ENCODE data around the gene RGS7. TPM values are rescaled to one million over a fixed set of nuclear protein-coding genes. Genes with fewer than 3 reads are reported as not detected.

Gene RGS7
- total and polyA plus RNA-seq, 2 of the 4 experiments (the other 2 are of a cell fraction), result 0.58 to 0.72 TPM

- intact Hi-C loops (cut with micrococcal nuclease) (no loop called here), in situ Hi-C loops (cut with MboI; ENCODE audit: low sequenced_read_pairs) (no loop called here), dilution Hi-C loops (cut with HindIII; ENCODE audit: low sequenced_read_pairs, unreplicated experiment) (no loop called here)
- no CpG with 5 or more reads among the region's 1 CpG for WGBS, 2 experiments (ENCODE audit: extremely low coverage in 2 of 2, insufficient read length in 1 of 2)
- Histone ChIP-seq H3K9ac (ENCODE audit: low read depth, low read length) (no peak overlapping the region), H3K36me3 (ENCODE audit: control insufficient read depth, insufficient read depth, low read length) (no peaks in the 10 kb centered on the region), H3K4me3 (ENCODE audit: insufficient read depth, low read depth, low read length) (no peak overlapping the region), H3K79me1 (ENCODE audit: low read depth in 1 of 2, low read length in 2 of 2) (no peaks in the 10 kb centered on the region), H4K20me1 (ENCODE audit: insufficient read depth, low read length) (no peaks in the 10 kb centered on the region), H3K4me2 (ENCODE audit: low read depth, low read length) (no peak overlapping the region), H2AK9ac (replicated peaks; ENCODE audit: low read depth, low read length, poor library complexity) (no peak overlapping the region), H4K5ac (ENCODE audit: low read depth, low read length) (no peak overlapping the region), H3K27ac (ENCODE audit: insufficient read depth, low read length) (no peak overlapping the region), H2BK15ac (ENCODE audit: low read depth, low read length) (no peak overlapping the region), H3K9me3 (ENCODE audit: control insufficient read depth, insufficient read depth, low read length) (no peaks in the 10 kb centered on the region), H2AFZ (replicated peaks; ENCODE audit: low read length, poor library complexity) (no peak overlapping the region), H3K4ac (ENCODE audit: low read depth, low read length) (no peak overlapping the region), H3K18ac (ENCODE audit: low read depth, low read length) (no peak overlapping the region), H2BK5ac (ENCODE audit: low read depth, low read length, poor library complexity, severe bottlenecking) (no peak overlapping the region), H4K91ac (ENCODE audit: insufficient read depth, low read depth, low read length) (no peak overlapping the region), H3K9me1 (ENCODE audit: insufficient read depth, low read length) (no peaks in the 10 kb centered on the region), H2BK20ac (ENCODE audit: low read depth, low read length) (no peak overlapping the region), H3K27me3 (ENCODE audit: control insufficient read depth, insufficient read depth, low read length) (no peaks in the 10 kb centered on the region), H2AK5ac (ENCODE audit: low read depth, low read length) (no peak overlapping the region), H3K56ac (ENCODE audit: extremely low read depth, insufficient read depth, low read length) (no peak overlapping the region), H3K14ac (replicated peaks; ENCODE audit: low read depth, low read length) (no peak overlapping the region), H4K8ac (ENCODE audit: low read depth in 2 of 2, low read length in 2 of 2) (no peak overlapping the region), H3K23ac (ENCODE audit: low read depth, low read length) (no peak overlapping the region), H2BK120ac (ENCODE audit: low read depth, low read length) (no peak overlapping the region), H3K4me1 (ENCODE audit: control insufficient read depth, insufficient read depth, low read length) (no peaks in the 10 kb centered on the region)
- DNase-seq (no peak), ATAC-seq (ENCODE audit: low read depth) (no peak)
- ChIA-PET CTCF (no interaction called here), POLR2A (ENCODE audit: unreplicated experiment) (no interaction called here)
- BruUV-seq (replicated peaks), result no TSS peak
- no peak for TF ChIP-seq CTCF (conservative IDR thresholded peaks at IDR 0.05; ENCODE audit: low read depth, low read length)
- no peak for TF ChIP-seq RCOR1 (IDR thresholded peaks at IDR 0.05; ENCODE audit: insufficient replicate concordance, low read length)
- no peak for TF ChIP-seq CHD1 (IDR thresholded peaks at IDR 0.05; ENCODE audit: low read depth, low read length)
- no peak for TF ChIP-seq MAFK (IDR thresholded peaks at IDR 0.05; ENCODE audit: low read depth, low read length)
- TF ChIP-seq FOS (IDR thresholded peaks at IDR 0.05; ENCODE audit: low read depth, low read length), result no peak
- no peak for TF ChIP-seq POLR2A (IDR thresholded peaks at IDR 0.05; ENCODE audit: low read depth, low read length)
- no peak for TF ChIP-seq MXI1 (IDR thresholded peaks at IDR 0.05; ENCODE audit: borderline replicate concordance, low read depth, low read length)
- no peak for TF ChIP-seq CEBPB (IDR thresholded peaks at IDR 0.05; ENCODE audit: low read depth, low read length)
- TF ChIP-seq RFX5 (IDR thresholded peaks at IDR 0.05; ENCODE audit: low read depth, low read length), result no peak
- no peak for TF ChIP-seq RAD21 (IDR thresholded peaks at IDR 0.05; ENCODE audit: low read length)
- TF ChIP-seq MAZ (IDR thresholded peaks at IDR 0.05; ENCODE audit: borderline replicate concordance, low read depth, low read length), result no peak
- no peak for TF ChIP-seq ELK1 (IDR thresholded peaks at IDR 0.05; ENCODE audit: borderline replicate concordance, low read depth, low read length)
- no peak for TF ChIP-seq BHLHE40 (IDR thresholded peaks at IDR 0.05; ENCODE audit: low read depth, low read length)
- TF ChIP-seq SMC3 (IDR thresholded peaks at IDR 0.05; ENCODE audit: low read depth, low read length), result no peak
- TF ChIP-seq NFE2L2 (IDR thresholded peaks at IDR 0.05; ENCODE audit: low read depth, low read length), result no peak
- TF ChIP-seq USF2 (IDR thresholded peaks at IDR 0.05; ENCODE audit: low read depth, low read length), result no peak
These were observed 442.5 kb downstream of the RGS7 start for GRCh38 chr1:240914506-240914905.

Measured in IMR-90 (cell line).